Left lung (tissue), 10 donors: Measurements from ENCODE around the gene ATP8B2. TPM values are rescaled to one million over a fixed set of nuclear protein-coding genes. Genes with fewer than 3 reads are reported as not detected.

Experiments
- ATAC-seq: fragments of 200-7000 bp; cut with Tn5 transposase; one replicate; pipeline ENCODE4 v1.9.1; 2020; ENCODE audit warnings: moderate library complexity
- DNase-seq, 4 donors: peaks; one replicate each; pipeline ENCODE4 v3.0.0-alpha.2; 2013 to 2020
- H3K27ac ChIP-seq, 2 donors: fragments of 200-600 bp; sonication (generic) in 1 of 2; one replicate each; pipeline versions ENCODE4 v1.5.0 to v1.8.0; 2020 to 2021
- H3K27me3 ChIP-seq, 2 donors: fragments of 200-600 bp; sonication (generic) in 1 of 2; one replicate each; pipeline versions ENCODE4 v1.5.0 to v1.8.0; 2020 to 2021
- H3K36me3 ChIP-seq, 2 donors: fragments of 200-600 bp; sonication (generic) in 1 of 2; one replicate each; pipeline versions ENCODE4 v1.5.0 to v1.8.0; 2020 to 2021
- H3K4me1 ChIP-seq, 2 donors: fragments of 200-600 bp; one replicate each; pipeline ENCODE4 v1.8.0; 2021
- H3K4me3 ChIP-seq, 2 donors: fragments of 200-600 bp; sonication (generic) in 1 of 2; one replicate each; pipeline versions ENCODE4 v1.5.0 to v1.8.0; 2020 to 2021; ENCODE audit warnings: mild to moderate bottlenecking in 1 of 2
- H3K9me3 ChIP-seq, 2 donors: fragments of 200-600 bp; sonication (generic) in 1 of 2; one replicate each; pipeline versions ENCODE4 v1.5.0 to v1.8.0; 2020 to 2021
- intact Hi-C, 2 donors: fragments of 100-400 bp; cut with DNase I; formaldehyde crosslinking; loops; one replicate each; pipeline versions ENCODE4 v1.11.2 to v1.14.2; 2022
- polyA plus RNA-seq, 6 donors: library from polyadenylated mRNA; unstranded; fragments of 120-200 nt; gene quantifications; one replicate each; pipeline ENCODE4 v1.2.1, GENCODE V29; 2013; ENCODE audit not compliant: insufficient read length in 6 of 6
- total RNA-seq, 2 donors: library from RNA; stranded (reverse); fragmentation: NEBNext Ultra II Directional; extraction: Animal tissue kit (Norgen Biotek cat#: 25700); gene quantifications; one replicate each; pipeline ENCODE4 v1.2.1, GENCODE V29; 2021
- TF ChIP-seq, protein P1 (sequence below), 2 donors: fragments of 200-600 bp; sonication (generic) in 1 of 2; IDR thresholded peaks; one replicate each; pipeline versions ENCODE4 v1.5.0 to v1.8.0; 2021; ENCODE audit warnings: antibody characterized with exemption in 2 of 2
- donor health status: DM: no; HTN: yes; CAD: no.
- donor health status: DM: no; HTN: no; CAD: no.

ATP8B2 gene
- total and polyA plus RNA-seq, 8 donors, result 32.9 to 41.9 (median 36.6) TPM

DNA sequence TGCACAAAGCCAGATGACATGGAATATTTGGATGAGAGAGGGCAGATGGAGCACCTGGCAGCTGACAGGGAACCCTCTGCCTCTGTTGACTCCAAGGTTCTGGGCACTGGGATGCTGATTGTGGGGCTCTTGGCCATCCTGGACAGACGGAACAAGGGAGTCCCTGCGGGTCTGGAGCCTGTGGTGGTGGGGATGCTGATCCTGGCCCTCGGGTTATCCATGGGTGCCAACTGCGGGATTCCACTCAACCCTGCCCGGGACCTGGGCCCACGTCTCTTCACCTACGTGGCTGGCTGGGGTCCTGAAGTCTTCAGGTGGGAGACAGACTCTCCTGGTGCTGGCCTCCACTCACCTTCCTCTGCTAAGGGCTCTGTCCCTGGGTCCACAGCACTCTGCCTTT, 1.8 kb upstream of the ATP8B2 start:
- no peaks in the 10 kb centered on the region for H3K36me3 ChIP-seq
- H3K27ac ChIP-seq, result no peak overlapping the region
- peaks cover 17 to 45% of the 10 kb centered on the region in 2 donors for H3K4me1 ChIP-seq
- H3K4me3 ChIP-seq, result no peak overlapping the region
- intact Hi-C loops, result no loop called here
- TF ChIP-seq, protein P1, sequence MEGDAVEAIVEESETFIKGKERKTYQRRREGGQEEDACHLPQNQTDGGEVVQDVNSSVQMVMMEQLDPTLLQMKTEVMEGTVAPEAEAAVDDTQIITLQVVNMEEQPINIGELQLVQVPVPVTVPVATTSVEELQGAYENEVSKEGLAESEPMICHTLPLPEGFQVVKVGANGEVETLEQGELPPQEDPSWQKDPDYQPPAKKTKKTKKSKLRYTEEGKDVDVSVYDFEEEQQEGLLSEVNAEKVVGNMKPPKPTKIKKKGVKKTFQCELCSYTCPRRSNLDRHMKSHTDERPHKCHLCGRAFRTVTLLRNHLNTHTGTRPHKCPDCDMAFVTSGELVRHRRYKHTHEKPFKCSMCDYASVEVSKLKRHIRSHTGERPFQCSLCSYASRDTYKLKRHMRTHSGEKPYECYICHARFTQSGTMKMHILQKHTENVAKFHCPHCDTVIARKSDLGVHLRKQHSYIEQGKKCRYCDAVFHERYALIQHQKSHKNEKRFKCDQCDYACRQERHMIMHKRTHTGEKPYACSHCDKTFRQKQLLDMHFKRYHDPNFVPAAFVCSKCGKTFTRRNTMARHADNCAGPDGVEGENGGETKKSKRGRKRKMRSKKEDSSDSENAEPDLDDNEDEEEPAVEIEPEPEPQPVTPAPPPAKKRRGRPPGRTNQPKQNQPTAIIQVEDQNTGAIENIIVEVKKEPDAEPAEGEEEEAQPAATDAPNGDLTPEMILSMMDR (IDR thresholded peaks at IDR 0.05), result no peak
- ATAC-seq, result no peak
- no peak for DNase-seq
- no peaks in the 10 kb centered on the region for H3K9me3 ChIP-seq
- H3K27me3 ChIP-seq, result peaks cover 0 to 64% of the 10 kb centered on the region in 2 donors

DNA sequence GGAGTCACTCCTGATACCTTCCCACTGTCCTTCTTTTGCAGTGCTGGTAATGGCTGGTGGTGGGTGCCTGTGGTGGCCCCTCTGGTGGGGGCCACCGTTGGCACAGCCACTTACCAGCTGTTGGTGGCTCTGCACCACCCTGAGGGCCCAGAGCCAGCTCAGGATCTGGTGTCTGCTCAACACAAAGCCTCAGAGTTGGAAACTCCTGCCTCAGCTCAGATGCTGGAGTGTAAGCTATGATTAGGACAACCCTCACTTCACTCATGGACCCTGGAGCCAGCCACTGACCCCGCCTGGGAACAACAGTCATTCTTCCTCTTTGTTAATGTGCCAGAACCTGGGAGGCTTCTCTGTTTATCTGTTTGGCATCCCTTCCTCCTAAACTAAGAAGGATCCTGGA, 1.1 kb upstream of the ATP8B2 start:
- peaks cover 0 to 72% of the 10 kb centered on the region in 2 donors for H3K27me3 ChIP-seq
- no peaks in the 10 kb centered on the region for H3K9me3 ChIP-seq
- no peaks in the 10 kb centered on the region for H3K36me3 ChIP-seq
- TF ChIP-seq, protein P1 (IDR thresholded peaks at IDR 0.05), result no peak
- no peak for DNase-seq
- peaks cover 22 to 53% of the 10 kb centered on the region in 2 donors for H3K4me1 ChIP-seq
- intact Hi-C loops, result no loop called here
- H3K27ac ChIP-seq, result no peak overlapping the region
- no peak for ATAC-seq
- H3K4me3 ChIP-seq, result peak overlapping the region in 1 of 2 donors; percentile 61

DNA sequence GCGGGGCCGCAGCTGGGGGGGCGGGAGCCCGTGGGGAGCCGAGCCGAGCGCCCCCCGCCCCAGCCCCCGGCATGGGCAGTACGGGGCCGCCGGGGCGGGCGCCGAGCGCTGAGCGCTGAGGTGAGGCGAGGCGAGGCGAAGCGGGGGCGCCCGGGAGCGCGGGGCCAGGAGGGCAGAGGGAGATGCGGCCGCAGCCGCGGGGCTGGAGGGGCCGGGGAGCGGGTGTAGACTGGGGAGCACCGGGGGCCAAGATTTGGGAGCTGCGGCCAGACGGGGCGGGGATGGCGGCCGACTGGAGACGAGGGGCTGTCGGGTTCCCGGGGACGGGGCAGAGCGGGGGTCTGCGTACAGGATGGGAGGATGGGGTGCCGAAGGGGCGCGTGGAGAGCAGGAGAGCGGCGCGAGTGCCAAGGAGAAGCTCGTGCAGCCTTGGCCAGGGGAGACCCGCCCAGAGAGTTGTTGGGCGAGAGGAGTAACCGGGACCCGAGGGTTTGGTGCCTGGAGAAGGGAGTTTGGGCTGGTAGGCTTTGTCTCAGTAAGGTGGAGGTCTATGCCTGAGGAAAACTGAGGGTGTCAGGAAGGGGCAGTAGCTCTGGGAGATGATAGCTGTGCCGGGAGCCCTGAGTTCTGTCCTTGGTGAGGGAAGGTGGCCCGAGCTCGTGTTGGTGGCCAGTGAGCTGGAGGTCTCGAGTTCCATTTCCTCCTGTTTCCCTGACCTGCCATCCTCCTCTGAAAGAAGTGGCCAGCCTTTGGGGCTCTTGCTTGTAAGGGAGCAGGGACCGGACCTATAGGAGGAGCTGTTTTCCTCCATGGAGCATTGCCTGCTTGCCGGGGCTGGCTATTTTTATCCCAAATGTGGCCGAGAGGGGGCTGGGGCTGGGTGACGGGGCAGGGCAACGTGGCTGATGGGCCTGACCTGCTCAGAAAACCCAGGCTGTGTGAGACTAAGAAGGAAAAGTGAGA, 539 bp downstream of the ATP8B2 start:
- H3K27me3 ChIP-seq, result peaks cover 0 to 72% of the 10 kb centered on the region in 2 donors
- peak overlapping the region; percentile 61 for H3K4me3 ChIP-seq
- DNase-seq, result peak; percentile 39 to 84 (median 72)
- peak overlapping the region; percentile 77 to 92 for H3K27ac ChIP-seq
- peaks cover 23 to 58% of the 10 kb centered on the region in 2 donors for H3K4me1 ChIP-seq
- no peaks in the 10 kb centered on the region for H3K9me3 ChIP-seq
- TF ChIP-seq, protein P1 (IDR thresholded peaks at IDR 0.05), result peak; percentile 27 to 46
- ATAC-seq, result peak; percentile 45
- peaks cover 0 to 2% of the 10 kb centered on the region in 2 donors for H3K36me3 ChIP-seq
- intact Hi-C loops, result no loop called here

DNA sequence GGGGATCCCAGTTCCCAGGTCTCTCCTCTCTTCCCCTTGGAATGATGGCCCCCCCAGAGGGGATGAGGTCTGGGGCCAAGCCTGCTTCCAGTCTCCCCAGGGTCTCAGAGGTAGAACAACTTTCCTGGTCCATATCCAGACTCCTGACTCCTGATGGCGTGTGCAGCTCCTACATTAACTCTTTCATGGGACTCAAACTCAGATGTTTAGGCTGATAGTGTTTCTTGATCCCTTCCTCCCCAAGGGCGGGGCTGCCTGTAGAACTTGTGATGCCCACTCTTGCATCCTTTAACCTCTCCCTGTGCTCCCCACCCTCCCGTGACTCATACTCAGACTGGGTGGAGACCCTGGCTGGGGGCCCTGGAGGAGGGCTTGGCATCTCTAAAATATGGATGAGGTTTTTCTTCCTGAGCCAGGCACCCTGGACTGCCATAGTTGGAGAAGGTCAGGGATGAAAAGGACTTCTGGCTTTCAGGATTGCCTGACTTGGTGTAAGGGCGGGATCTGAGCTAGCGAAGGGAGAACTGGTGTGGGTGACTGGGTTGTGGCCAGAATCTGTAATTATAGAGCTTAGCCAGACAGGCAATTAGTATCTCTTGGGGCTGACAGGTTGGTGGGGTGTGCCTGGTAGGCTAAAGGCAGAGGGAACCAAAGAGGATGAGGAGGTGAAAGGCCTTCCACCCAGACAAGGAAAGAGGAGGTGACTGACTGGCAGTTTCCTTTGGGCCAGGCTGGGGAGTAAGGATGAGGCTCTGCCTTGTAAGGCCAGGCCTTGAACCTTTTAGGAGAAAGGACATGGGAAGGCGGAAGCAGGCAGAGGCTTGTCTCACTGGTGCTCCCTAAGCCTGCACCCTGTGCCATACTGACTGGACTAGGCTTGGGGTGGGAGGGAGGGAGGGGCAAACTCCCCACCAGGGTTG, 1.5 kb downstream of the ATP8B2 start:
- peak; percentile 3 for ATAC-seq

More for the DNA sequence above, 1.5 kb downstream of the ATP8B2 start:
- Histone ChIP-seq H3K27me3 (peaks cover 0 to 72% of the 10 kb centered on the region in 2 donors), H3K4me3 (peak overlapping the region; percentile 61), H3K36me3 (peaks cover 0 to 12% of the 10 kb centered on the region in 2 donors), H3K9me3 (no peaks in the 10 kb centered on the region), H3K27ac (peak overlapping the region; percentile 77 to 92), H3K4me1 (peaks cover 23 to 58% of the 10 kb centered on the region in 2 donors)
- TF ChIP-seq, protein P1 (IDR thresholded peaks at IDR 0.05), result peak in 1 of 2 donors; percentile 8
- DNase-seq, result no peak
- intact Hi-C loops, result no loop called here
